K562 (cell line): Measurements from ENCODE around the gene AFG1L. TPM values are rescaled to one million over a fixed set of nuclear protein-coding genes. Genes with fewer than 3 reads are reported as not detected.

ENCODE experiments used
- CHCHD3 ChIP-seq: fragments of 250-450 bp; sonication (Bioruptor Pico); IDR thresholded peaks from 2 replicates; pipeline ENCODE4 v2.1.2; 2022; ENCODE audit warnings: mild to moderate bottlenecking
- ETV5 ChIP-seq: sonication (generic); formaldehyde crosslinking; IDR thresholded peaks from 2 replicates; pipeline ENCODE4 v1.4.0; 2020; ENCODE audit warnings: low read depth, mild to moderate bottlenecking, missing genetic modification reagents
- HOMEZ ChIP-seq: fragments of 250-450 bp; sonication (Bioruptor Pico); IDR thresholded peaks from 2 replicates; pipeline ENCODE4 v1.4.0; 2020; ENCODE audit warnings: mild to moderate bottlenecking, moderate library complexity
- IRF1 ChIP-seq: sonication (generic); formaldehyde crosslinking; IDR thresholded peaks from 2 replicates; pipeline ENCODE4 v1.8.0; 2022; ENCODE audit warnings: missing genetic modification reagents, mild to moderate bottlenecking, borderline replicate concordance
- MLX ChIP-seq, 2 experiments: fragments of 450-650 bp in 1 of 2; sonication (generic) in 1 of 2; formaldehyde crosslinking; conservative IDR thresholded peaks; 2 replicates each; pipeline versions ENCODE4 v1.4.0 to v1.8.1; 2020 to 2022; ENCODE audit warnings: mild to moderate bottlenecking in 1 of 2, missing genetic modification reagents in 1 of 2
- MTF1 ChIP-seq: fragments of 250-450 bp; sonication (Bioruptor Pico); IDR thresholded peaks from 2 replicates; pipeline ENCODE4 v1.9.0; 2021; ENCODE audit warnings: moderate library complexity, mild to moderate bottlenecking, inconsistent platforms, borderline replicate concordance
- MXI1 ChIP-seq: IDR thresholded peaks from 2 replicates; pipeline ENCODE4 v1.6.1; 2011; ENCODE audit warnings: low read depth, mild to moderate bottlenecking, improper control_type of control experiment, low read length
- NFATC3 ChIP-seq: fragments of 450-650 bp; IDR thresholded peaks from 2 replicates; pipeline ENCODE4 v1.6.1; 2017; ENCODE audit warnings: mild to moderate bottlenecking
- PREB ChIP-seq: sonication (generic); formaldehyde crosslinking; IDR thresholded peaks from 2 replicates; pipeline ENCODE4 v1.8.1; 2023; ENCODE audit warnings: mild to moderate bottlenecking, missing genetic modification reagents
- RBM22 ChIP-seq: fragments of 200-400 bp; formaldehyde crosslinking; IDR thresholded peaks from 2 replicates; pipeline ENCODE4 v1.6.1; 2018; ENCODE audit warnings: low read length, low read depth; ENCODE audit not compliant: poor library complexity, severe bottlenecking
- SMC3 ChIP-seq: conservative IDR thresholded peaks from 2 replicates; pipeline ENCODE4 v1.6.1; 2011; ENCODE audit warnings: low read depth, low read length, improper control_type of control experiment; ENCODE audit not compliant: insufficient read depth
- SNAPC5 ChIP-seq: fragments of 250-450 bp; sonication (Bioruptor Pico); IDR thresholded peaks from 2 replicates; pipeline ENCODE4 v1.8.0; 2021; ENCODE audit warnings: moderate library complexity, mild to moderate bottlenecking, inconsistent platforms
- TAF15 ChIP-seq: fragments of 200-400 bp; formaldehyde crosslinking; IDR thresholded peaks from 2 replicates; pipeline ENCODE4 v1.6.1; 2017; ENCODE audit warnings: mild to moderate bottlenecking, low read depth, low read length, moderate library complexity
- TGIF2 ChIP-seq: sonication (generic); formaldehyde crosslinking; IDR thresholded peaks from 2 replicates; pipeline ENCODE4 v1.8.1; 2022; ENCODE audit warnings: mild to moderate bottlenecking, missing genetic modification reagents, moderate library complexity
- THRA ChIP-seq: fragments of 450-650 bp; IDR thresholded peaks from 2 replicates; pipeline ENCODE4 v1.6.1; 2017; ENCODE audit warnings: mild to moderate bottlenecking, moderate library complexity
- XRCC4 ChIP-seq: IDR thresholded peaks from one replicate; pipeline ENCODE4 v1.6.1; 2011; ENCODE audit not compliant: insufficient read depth, insufficient read length; ENCODE audit errors: extremely low read depth
- ZKSCAN1 ChIP-seq: fragments of 150-350 bp; IDR thresholded peaks from 2 replicates; pipeline ENCODE4 v1.6.1; 2016; ENCODE audit warnings: low read depth, low read length
- ZNF12 ChIP-seq: sonication (generic); formaldehyde crosslinking; IDR thresholded peaks from 2 replicates; pipeline ENCODE4 v1.4.0; 2020; ENCODE audit warnings: mild to moderate bottlenecking, missing genetic modification reagents
- ZNF507 ChIP-seq: conservative IDR thresholded peaks from 2 replicates; pipeline ENCODE4 v1.6.1; 2017; ENCODE audit warnings: missing genetic modification characterization, missing compliant biosample characterization
- polyA plus RNA-seq, 8 experiments: library from polyadenylated mRNA; depleted of rRNA in 4 of 8; stranded (reverse) in 5 of 8; unstranded in 3 of 8; fragments of >200 nt; fragmentation: Nextera tagmentation in 2 of 8; fragmentation: Illumina TruSeq in 1 of 8; extraction: Ambion mirVana in 2 of 8; extraction: Trizol in 1 of 8; gene quantifications; 2 replicates each; pipeline versions ENCODE4 v1.2.1 to v1.2.3, GENCODE V29; 2011 to 2014; ENCODE audit warnings: inconsistent platforms in 1 of 8, missing spikeins in 1 of 8
- total RNA-seq, 7 experiments: library from RNA; depleted of rRNA in 6 of 7; stranded (reverse); fragments of >200 nt in 6 of 7; fragmentation: Illumina TruSeq in 2 of 7; extraction: Trizol in 2 of 7; gene quantifications; 2 replicates each; pipeline versions ENCODE4 v1.2.1 to v1.2.3, GENCODE V29; 2011 to 2021; ENCODE audit warnings: low replicate concordance in 1 of 7

AFG1L gene
- total and polyA plus RNA-seq, 9 of the 15 experiments (the other 6 are each of a cell fraction or from before 2014, with no cell fraction given) = 2.2 to 15.5 (median 5.8) TPM

- TF ChIP-seq SMC3 (no peak), PREB (CRISPR knock-in tag) (no peak), TAF15 (no peak), ZKSCAN1 (no peak; the same call in 1 of the 2 replicates), SNAPC5 (CRISPR knock-in tag) (no peak), RBM22 (no peak), NFATC3 (no peak), ETV5 (peak; percentile 85), CHCHD3 (CRISPR knock-in tag) (peak; percentile 5; the same call in 1 of the 2 replicates), ZNF507 (no peak), THRA (no peak), ZNF12 (CRISPR knock-in tag) (peak; percentile 76; the same call in 1 of the 2 replicates), MLX (CRISPR knock-in tag; conservative IDR thresholded peaks at IDR 0.05) (no peak), IRF1 (CRISPR knock-in tag) (no peak), TGIF2 (no peak), XRCC4 (no peak), HOMEZ (CRISPR knock-in tag) (no peak), MTF1 (CRISPR knock-in tag) (no peak), MXI1 (peak; percentile 45; the same call in 1 of the 2 replicates)
These were observed at the start of gene AFG1L (continued) for GRCh38 chr6:108294727-108295625.
